GM19035 (cell line): ENCODE data around the gene RNF39.
A peak's percentile ranks its signal among the peaks of the same experiment; 100 is the strongest.

ENCODE experiments used
- ATAC-seq: cut with Tn5 transposase; IDR thresholded peaks from one replicate; pipeline ENCODE4 v1.9.1; 2021; ENCODE audit not compliant: unreplicated experiment

The RNF39 gene

GRCh38 chr6:30097902-30098768, 22.6 kb upstream of the RNF39 start:
- no peak for ATAC-seq

- ATAC-seq, result no peak
These were observed 21.3 kb upstream of the RNF39 start for GRCh38 chr6:30096829-30097228.

- no peak for ATAC-seq
These were observed 18.5 kb upstream of the RNF39 start for GRCh38 chr6:30093951-30094661.

GRCh38 chr6:30092852-30093543, 17.4 kb upstream of the RNF39 start:
- no peak for ATAC-seq

- ATAC-seq, result no peak
These were observed 16.2 kb upstream of the RNF39 start for GRCh38 chr6:30091577-30092381.

GRCh38 chr6:30087876-30088275, 12.3 kb upstream of the RNF39 start:
- no peak for ATAC-seq

- no peak for ATAC-seq
These were observed 1.6 kb upstream of the RNF39 start for GRCh38 chr6:30077218-30077617.

GRCh38 chr6:30075790-30076732, 492 bp upstream of the RNF39 start:
- no peak for ATAC-seq

- no peak for ATAC-seq
These were observed 1.1 kb downstream of the RNF39 start for GRCh38 chr6:30074331-30075093.

GRCh38 chr6:30073489-30074235, 1.9 kb downstream of the RNF39 start:
- no peak for ATAC-seq

GRCh38 chr6:30071858-30072257, 3.7 kb downstream of the RNF39 start:
- ATAC-seq, result no peak

GRCh38 chr6:30071081-30071818, 4.3 kb downstream of the RNF39 start:
- ATAC-seq, result no peak

- no peak for ATAC-seq
These were observed 8.0 kb downstream of the RNF39 start for GRCh38 chr6:30067460-30068139.

GRCh38 chr6:30066577-30067459, 8.8 kb downstream of the RNF39 start, which contains the start of gene PPP1R11:
PPP1R11 (plus strand) TSS chr6:30067198; CDS start chr6:30067411, 213 bp downstream.
- peak; percentile 96 for ATAC-seq

GRCh38 chr6:30066082-30066481, 9.5 kb downstream of the RNF39 start:
- ATAC-seq, result no peak

- no peak for ATAC-seq
These were observed 12.3 kb downstream of the RNF39 start for GRCh38 chr6:30063315-30063714.
